SKM-1 treated with dmso at 0.1 percent for 144 hours (cell line): ENCODE measurements around the gene IL6.
"Not testable (repeated sequence)": the region's sequence is repeated elsewhere in the genome, so short reads cannot be mapped to it uniquely, and the experiment has no call there.

Source experiments
- DNase-seq: peaks from one replicate; lab custom pipeline; 2025; ENCODE audit not compliant: unreplicated experiment; lab: John Stamatoyannopoulos, UW

Gene IL6

GRCh38 chr7:22779730-22780323 is 52.8 kb downstream of the IL6 start:
- DNase-seq: not testable (repeated sequence)

GRCh38 chr7:22781230-22781711 is 54.3 kb downstream of the IL6 start:
- no peak for DNase-seq
